Loucy (cell line): Measurements from ENCODE around the gene MACROD2.

Experiments
- EZH2phosphoT487 ChIP-seq: fragments of 200-600 bp; IDR thresholded peaks from 2 replicates; pipeline ENCODE4 v1.6.1; 2018; ENCODE audit warnings: antibody characterized with exemption, mild to moderate bottlenecking, moderate library complexity, borderline replicate concordance
- TF ChIP-seq, protein P1 (sequence below): fragments of 200-600 bp; sonication (generic); conservative IDR thresholded peaks from 2 replicates; pipeline ENCODE4 v1.5.1; 2014; ENCODE audit warnings: mild to moderate bottlenecking, antibody characterized with exemption, low read length

DNA sequence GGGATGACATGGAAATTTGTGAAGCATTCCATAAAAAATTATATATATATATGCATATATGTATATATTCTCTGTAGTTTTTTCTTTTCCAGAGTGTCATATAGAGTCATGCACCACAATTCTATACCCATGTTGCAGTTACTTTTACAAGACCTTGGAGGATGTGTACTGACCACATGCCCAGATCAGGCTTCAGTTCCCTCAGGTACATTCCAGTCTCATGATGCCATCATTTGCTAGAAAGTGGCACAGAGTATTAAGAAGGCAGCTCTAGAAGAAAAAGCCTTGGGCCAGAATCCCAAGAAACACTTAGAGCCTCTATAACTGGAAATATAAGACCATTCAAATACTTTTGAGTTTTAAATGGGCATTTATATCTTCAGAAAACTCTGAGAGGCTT, 1027.6 kb downstream of the MACROD2 start:
- TF ChIP-seq, protein P1, sequence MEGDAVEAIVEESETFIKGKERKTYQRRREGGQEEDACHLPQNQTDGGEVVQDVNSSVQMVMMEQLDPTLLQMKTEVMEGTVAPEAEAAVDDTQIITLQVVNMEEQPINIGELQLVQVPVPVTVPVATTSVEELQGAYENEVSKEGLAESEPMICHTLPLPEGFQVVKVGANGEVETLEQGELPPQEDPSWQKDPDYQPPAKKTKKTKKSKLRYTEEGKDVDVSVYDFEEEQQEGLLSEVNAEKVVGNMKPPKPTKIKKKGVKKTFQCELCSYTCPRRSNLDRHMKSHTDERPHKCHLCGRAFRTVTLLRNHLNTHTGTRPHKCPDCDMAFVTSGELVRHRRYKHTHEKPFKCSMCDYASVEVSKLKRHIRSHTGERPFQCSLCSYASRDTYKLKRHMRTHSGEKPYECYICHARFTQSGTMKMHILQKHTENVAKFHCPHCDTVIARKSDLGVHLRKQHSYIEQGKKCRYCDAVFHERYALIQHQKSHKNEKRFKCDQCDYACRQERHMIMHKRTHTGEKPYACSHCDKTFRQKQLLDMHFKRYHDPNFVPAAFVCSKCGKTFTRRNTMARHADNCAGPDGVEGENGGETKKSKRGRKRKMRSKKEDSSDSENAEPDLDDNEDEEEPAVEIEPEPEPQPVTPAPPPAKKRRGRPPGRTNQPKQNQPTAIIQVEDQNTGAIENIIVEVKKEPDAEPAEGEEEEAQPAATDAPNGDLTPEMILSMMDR: no peak
- no peak for TF ChIP-seq EZH2phosphoT487
